HG02852 (cell line): Measurements from ENCODE around the gene PTPN20.

Experiments used
- ATAC-seq: cut with Tn5 transposase; IDR thresholded peaks from one replicate; pipeline ENCODE4 v1.9.1; 2021; ENCODE audit warnings: mild to moderate bottlenecking, moderate library complexity; ENCODE audit not compliant: unreplicated experiment

The PTPN20 gene

DNA sequence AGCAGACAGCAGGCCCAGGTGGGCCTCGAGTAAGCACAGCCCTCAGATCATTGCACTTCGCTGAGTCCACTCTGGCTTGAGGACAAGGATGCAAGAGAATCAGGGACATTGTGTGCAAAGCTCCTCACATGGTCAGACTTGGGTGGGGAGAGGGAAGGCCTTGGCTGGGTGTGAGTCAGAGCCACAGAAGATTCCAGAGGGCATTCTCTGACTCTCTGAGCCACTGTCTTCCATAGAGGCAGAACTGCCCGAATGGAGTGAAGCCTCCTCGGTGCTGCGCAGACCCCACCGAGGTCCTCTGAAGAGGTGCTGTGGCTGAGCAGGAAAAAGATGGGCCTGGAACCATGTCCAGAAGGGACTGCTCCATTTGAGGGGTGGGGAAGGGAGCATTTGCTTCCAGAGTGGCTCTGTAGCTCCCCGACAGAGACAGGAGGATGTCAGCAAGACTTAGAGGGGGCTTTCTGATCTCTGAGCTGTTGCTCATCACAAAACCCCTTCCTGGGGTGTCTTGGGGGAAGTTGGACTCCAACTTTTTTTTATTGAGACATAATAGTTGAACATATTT is 120.8 kb downstream of the PTPN20 start:
- no peak for ATAC-seq

DNA sequence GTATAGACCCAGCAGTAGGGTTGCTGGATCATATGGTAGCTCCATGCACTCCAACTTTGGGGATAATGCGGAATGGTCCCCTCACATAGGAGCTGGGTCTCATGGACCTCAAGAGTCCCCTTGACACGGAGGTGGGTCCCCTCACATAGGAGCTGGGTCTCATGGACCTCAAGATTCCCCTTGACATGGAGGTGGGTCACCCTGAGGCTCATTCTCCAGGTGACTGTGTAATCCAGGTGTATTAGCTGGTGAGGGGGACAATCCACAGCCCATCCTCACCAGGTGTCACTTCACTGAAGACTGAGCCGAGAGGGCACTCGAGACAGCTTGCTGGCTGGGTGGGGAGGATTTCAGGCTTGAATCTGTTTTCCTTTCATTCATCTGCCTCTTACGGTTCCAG is 121.9 kb downstream of the PTPN20 start:
- ATAC-seq: no peak

DNA sequence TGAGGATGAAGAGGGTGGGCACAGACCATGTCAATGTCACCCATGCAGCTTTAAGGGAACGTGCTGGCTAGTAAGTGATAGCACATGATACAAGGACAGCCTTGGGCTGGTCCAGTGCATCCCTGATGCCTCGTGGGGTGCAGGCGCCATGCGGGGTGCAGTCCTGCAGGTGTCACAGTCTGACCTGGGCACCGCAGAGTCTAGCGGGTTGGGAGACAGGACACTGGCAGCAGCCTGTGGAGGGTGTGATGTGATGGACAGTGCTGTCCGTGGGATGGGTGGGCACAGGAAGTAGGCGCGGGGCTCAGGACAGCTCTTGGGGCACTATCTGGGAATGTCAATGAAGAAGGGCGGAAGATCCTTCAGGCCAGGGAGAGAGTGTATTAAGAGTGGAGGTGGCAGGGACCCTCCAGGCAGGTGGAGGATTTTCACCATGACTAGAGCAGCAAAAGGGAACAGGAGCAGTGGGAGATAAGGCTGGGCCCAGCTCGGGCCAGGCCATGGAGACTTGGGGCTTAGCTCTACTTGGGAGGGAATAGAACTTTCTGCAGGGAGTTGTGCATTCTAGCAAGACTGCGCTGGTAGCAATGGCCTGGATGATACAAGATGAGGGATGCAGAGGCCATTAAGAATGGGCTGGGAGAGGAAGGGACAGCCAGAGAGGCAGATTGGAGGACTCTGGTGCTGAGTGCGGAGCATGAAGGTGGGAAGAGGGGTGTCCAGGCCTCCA is 122.5 kb downstream of the PTPN20 start:
- ATAC-seq: no peak

DNA sequence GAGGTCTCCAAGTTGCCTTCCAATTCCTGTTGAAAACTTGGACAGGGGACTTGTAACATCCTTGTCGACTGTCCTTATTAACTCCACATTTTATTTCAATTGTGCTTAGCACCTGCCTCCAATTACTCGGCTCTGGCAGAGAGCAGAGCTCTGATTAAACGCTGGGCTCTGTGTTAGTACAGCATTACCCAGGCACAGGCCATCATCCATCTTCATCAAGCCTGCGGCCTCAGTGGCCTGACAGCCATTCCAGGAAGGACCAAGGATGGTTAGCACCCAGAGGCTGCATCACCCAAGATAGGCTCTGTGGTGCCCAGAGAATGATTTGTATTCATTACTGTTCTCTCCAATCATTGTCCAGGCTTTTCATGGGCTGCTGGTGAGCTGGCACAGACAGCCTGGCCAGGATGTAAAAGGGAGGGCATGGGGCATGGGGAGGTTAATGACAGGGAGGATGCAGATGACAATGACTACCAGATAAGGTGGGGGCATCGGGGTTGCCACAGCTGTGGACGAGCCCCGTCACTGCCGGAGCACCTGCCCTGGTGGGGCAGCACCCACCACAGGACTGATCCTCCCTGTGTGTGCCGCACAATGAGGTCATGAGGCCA is 123.3 kb downstream of the PTPN20 start:
- ATAC-seq: no peak

DNA sequence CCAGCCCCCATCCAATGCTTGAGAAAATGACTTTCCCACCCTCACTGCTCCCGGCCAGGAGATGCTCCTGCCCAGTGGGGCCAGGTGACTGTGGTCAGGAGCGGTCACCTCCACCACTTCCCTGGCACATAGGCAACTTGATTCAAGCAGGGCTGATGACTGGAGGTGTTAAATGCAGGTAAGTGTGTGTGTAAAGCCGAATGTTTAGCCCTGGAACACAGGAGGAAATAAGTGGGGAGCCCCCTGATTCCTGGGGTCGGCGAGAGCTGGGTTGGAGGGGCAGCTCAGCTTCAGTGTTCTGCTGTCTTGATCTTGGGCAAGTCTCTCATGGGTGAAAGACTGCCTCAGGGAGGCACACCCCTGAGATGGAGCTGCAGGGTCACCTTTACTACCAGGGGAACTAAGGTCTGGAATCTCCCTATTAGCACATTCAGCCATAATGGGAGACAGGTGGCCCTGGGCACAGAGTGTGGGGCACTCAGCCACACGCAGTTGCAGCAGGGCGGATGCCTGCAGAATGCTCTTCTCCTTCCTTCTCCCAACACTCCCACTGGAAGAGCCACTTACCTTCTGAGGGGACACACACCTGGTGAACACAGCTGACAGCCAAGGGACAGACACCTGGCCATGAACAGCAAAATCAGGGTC is 124.1 kb downstream of the PTPN20 start:
- no peak for ATAC-seq

DNA sequence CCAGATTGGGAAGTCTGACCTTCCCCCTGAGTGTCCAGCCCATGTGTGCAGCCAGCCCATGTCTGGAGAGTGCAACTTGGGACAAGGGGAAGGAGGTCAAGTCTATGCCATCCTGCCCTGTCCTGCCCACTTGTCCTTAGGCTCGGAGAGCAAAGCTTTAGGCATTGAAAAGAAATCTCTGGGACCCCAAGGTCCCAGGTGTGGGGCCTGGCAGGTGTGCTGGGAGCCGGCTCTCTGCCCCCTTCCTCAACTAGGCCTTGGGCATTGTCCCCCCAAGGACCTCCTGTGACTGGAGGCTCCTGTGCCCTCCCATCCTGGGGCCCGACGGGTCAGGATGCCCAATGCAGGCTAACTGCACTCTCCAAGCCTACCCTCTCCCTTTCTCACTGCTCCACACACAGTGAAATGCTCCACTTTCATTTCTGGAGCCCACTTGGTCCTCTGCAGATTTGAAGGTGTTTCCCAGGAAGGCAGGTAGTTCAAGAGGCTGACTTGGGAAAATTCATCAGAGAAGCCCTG is 124.7 kb downstream of the PTPN20 start:
- ATAC-seq: no peak

DNA sequence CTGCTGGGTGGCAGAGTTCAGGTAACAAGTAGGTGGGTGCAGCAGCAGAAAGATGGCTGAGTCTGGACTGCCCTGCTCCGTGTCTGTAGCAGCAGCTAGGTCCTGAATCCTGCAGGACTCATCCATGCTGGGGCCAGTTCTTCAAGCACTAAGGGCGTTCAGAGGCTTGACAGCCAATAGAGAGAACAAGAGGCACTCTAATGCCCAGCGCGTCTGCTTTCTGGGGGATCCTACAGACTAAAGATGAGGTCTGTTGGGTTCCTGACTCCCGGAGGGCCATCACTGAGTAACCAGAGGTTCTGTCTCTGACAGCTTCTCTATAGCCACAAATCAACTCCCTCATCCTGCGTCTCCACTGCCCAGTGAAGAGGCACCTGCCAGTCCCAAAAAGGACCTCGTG is 125.5 kb downstream of the PTPN20 start:
- ATAC-seq: no peak

DNA sequence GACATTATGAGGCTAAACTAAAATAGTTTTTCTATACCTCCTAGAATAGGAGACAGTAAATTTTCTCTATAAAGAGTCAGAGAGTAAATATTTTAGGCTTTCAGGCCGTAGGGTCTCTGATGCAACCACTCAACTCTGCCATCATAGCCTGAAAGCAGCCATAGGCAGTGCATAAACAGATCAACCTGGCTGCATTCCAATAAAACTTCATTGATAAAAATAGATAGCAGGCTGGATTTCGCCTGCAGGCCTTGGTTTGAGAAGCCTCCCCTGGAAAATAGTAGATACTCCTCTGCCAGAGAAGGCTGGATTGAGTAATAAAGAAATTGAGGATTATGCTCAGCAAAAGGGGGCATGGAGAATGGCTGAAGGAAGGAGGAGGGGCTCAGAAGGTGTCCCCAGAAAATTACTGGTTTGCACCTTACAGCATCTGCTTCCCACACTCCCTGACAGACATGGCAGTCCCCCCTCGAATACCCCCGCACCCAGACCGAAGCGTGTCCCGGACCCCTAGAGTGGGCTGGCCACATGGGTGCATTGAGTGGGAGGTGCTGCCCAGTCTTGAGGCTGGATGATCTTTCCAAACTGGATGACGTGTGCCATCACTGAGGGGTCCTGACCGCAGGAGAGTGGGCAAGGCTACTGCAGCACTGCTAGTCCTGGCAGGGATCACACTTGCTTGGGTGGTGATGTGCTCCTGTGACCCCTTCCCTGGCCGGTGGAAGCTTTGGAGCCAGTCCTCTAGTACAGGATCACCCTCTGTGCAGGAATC is 126.6 kb downstream of the PTPN20 start:
- ATAC-seq: no peak

DNA sequence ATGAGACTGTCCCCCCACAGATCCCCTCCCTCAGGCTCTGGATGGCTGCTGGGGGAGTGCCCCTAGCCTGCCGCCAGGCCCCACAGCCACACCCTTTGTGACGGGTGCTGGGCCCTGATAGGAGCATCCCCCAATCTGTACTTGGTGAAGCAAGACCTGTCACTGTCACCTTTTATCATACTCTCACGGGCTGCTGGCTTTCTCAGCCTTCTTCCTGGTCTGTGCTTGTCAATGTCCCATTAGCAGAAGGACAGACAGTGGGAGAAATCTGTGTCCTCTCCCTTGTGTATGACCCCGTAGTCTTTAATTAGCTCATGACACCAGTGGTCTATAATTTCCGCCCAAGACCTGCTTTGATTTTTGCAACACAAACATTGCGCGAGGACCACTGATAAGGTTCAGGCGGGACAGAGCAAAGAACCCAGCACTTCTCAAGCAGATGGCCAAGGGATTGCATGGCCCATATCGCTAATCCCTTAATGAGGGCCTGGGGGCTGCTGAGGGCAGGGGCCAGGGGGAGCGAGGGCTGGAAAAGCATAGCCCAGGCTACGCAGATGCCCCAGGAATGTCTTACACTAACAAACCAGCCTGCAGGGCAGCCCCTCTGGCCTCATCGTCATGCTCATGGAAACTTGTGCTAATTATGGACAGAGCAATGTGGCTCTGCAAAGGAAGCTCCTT is 127.8 kb downstream of the PTPN20 start:
- no peak for ATAC-seq

DNA sequence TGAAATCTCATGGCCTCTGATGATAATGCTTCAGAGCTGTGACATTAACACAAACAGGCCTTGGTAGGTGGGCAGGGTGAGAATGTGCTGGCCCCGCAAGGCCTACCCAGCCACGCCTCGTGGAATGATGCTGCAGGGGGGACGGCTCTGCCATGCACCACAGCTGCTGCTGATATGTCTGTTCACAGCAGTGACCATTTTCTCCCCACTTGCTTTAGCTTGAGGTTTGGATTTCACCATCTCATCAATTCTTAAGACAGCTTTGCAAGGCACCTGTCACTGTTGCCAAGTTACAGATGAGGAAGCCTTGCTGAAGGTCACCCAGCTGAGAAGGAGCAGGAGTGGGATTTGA is 128.3 kb downstream of the PTPN20 start:
- no peak for ATAC-seq

DNA sequence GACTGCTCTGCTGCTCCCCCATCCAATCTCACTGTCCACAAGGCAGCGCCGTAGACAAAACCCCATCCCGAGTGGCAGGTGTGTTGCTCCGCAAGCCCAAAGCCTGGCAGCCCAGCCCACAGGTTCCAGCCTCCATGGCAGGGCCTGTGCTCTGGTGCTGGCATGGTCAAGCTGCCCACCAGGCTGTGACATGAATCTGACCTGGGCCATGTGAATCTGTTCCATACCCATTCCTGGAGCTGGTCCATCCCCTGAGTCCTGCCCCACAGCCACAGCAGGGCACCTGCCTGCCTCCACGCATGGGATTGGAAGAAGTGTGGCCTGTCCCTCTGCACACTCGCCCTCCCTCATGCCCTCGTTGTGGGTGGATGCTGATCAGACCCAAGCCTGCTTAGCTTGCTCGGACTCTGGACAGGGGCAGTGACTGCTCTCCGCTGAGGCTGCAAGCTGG is 128.8 kb downstream of the PTPN20 start:
- no peak for ATAC-seq

DNA sequence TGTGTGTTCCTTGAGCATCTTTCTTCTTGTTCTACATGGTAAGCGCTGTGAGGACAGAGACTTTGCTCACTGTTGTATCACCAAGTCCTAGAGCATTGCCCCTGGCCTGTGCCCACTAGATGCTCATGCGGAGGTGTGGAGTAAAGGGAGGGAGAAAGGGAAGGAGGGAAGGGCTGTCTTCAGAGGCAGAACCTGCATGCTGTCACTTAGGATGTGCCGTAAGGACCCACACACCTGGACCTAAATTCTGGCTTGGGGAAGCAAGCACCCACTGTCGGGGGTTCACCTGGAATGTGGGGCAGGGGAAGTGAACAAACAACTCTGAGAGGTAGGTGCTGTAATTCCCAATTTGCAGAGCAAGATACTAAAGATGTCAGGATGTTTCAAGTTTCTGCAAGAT is 129.5 kb downstream of the PTPN20 start:
- ATAC-seq: no peak

DNA sequence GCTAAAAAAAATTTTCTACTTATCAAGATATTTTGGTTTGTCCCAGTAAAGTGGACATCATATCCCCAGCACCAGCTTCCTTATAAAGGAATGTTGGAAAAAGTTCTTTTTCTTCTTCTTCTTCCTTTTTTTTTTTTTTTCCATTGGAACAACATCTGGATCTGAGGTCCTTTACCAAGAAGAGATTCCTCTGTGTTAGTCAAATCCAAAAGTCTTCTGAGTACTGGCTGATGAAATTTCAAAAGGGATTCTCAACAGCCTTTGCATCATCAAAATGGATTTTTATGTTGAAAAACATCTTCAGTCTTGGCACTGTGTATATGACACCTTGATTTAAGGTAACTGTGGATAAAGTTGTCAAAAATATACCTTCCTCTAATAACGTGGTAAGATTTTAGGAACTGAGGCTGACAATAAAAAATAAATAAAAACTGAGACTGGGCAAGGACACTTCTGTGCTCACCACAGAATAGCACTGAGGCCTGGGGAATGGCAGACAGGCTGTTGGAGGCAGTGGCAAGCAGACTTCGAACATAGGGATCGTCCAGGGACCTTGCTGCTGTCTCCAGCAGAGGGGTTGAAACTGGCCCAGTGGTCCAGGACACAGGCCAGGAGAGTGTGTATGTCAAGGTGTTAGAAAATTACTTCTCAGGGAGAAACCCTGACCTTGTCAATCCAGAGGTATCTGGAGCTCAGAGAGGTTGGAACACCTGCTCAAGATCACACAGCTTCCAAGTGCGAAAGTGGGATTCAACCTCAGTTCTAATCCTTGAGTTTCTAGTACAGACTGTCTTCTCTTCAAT is 130.4 kb downstream of the PTPN20 start:
- no peak for ATAC-seq

DNA sequence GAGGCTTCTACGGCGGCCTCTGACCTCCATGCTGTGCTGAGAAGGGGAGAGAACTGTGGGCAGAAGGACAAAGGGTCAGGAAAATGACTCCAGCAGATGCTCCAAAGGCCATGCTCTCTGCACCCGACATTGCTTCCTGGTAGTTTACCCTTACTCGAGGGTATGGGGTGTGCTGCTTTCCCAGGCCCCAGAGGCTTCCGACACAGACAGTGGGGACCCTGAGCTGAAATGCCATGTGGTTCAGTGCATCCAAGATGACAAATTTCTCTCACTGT is 130.9 kb downstream of the PTPN20 start:
- ATAC-seq: no peak

DNA sequence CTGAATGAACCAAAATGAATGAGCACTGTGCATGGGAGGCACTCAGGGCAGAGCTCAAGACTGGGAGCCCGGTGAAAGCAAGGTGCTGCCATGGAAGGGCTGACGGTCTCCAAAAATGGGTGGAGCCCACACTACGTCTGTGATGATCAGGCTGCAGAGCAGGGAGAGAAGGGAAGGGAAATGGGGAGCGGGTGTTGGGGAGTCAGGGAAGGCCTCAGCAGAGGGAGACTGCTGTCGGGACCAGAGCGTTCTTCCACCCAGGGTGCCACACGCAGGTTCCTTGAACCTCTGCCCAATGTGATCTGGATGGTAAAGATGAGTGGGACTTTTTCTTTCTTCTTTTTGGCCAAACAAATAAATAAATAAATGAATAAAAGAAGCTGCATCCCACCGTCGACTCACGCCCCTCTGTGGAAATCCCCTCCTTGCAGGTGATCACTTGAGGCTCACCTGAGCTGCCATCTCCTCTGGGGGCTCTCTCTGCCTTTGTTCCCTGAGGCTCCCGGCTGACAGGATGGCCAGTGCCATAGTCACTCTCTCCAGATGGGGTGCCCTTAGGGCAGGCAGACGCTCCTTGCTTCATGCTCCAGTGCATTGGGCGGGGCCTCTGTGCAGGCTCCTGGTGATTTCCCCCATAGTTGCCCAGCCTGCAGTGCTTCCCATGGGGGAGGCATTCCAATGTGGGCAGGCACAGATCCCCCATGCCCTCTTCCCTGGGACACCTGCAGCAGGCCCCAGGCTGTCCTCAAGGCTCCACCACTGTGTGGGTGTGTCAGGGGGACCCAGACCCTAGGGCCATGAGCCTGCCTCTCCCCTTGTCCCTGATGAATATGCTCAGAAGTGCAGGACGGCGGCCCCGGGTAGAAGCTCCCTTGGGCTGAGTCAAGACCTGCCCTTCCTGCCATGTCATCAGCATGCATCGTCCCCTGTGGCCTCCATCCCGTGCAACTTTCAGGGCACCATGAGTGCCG is 131.8 kb downstream of the PTPN20 start:
- ATAC-seq: no peak

DNA sequence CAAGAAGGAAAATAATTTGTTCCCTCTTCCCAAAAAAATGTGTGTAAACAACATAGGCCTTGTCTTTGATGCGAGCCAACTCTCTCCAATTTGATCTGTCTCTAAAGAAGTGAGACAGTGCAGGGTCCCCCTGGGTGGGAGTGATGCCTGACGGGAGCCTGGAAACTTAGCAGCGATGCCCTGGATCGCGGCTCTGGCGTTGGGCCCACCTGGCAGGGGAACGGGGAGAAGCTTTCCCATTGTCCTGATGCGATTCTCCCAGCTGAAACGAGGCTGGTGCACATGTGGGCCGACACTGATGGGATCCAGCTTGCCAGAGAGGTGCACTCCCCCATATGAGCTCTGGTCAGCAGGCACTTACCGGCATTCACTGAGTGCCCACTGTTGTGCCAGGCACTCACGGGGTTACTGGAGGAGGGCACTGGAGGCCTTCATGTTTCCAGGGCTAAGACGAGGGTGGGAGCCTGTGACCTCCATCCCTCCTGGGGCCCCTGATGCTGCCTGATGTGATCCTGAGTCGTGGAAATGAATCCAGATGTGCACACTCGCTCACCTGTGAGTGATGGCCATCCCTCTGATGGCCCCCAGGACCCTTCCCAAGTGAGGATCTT is 132.8 kb downstream of the PTPN20 start:
- ATAC-seq: no peak

DNA sequence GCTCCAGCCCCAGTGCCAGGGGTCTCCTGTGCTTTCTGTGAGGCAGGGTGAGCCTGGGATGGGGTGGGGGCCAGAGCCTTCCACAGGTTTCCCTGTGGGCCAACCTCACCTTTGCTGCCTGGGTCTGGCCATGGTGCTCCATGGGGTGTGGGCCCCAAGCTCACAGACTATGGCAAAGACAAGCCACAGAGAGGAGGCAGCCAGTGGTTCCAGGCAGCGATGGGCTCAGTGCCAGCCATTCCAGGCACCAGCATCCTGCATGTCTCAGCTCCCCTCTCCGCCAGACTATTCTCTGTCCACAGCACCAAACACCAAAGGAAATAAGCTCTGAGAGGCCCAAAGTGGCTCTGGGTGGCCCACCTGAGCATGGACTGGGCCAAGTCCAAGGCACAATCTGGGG is 133.5 kb downstream of the PTPN20 start:
- ATAC-seq: no peak

DNA sequence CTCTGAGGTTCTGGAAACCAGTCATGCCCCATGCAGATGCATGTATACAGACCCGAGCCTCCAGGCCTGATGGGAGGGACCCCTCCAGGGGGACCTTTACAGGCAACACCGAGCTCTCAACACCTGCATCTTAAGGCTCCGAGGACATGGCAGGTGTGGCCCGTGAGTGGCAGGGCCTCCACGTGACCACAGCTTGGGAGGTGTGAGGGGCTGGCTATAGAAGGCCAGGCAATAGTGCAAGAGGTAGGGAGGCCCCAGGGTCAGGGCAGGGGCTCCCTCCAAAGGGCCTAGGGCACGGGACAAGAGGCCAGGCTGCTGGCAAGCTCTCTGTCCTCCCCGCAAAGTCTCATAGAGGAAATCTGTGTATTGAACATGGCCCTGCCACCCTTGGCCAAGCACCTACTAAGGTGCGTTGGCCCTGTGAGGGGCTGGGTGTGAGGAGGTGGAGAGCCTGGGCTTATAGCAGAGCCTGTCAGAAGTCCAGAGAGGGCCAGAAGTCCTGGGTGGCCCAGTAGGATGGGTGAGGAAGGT is 134.2 kb downstream of the PTPN20 start:
- no peak for ATAC-seq
